Sigmoid colon (tissue), 4 donors: ENCODE results near the gene DEF6.

Experiments
- CTCF ChIP-seq, 4 experiments: fragments of 450-650 bp in 3 of 4; fragments of 200-600 bp in 1 of 4; IDR thresholded peaks; one replicate each; pipeline ENCODE4 v1.5.1; 2016 to 2019; ENCODE audit warnings: antibody characterized with exemption in 4 of 4, mild to moderate bottlenecking in 3 of 4, moderate library complexity in 2 of 4
- EP300 ChIP-seq, 4 donors: sonication (generic); formaldehyde crosslinking; IDR thresholded peaks; one replicate each; pipeline ENCODE4 v1.6.1; 2017; ENCODE audit warnings: antibody characterized with exemption in 4 of 4
- POLR2A ChIP-seq, 2 donors: fragments of 450-650 bp; IDR thresholded peaks; one replicate each; pipeline ENCODE4 v1.6.1; 2016; ENCODE audit warnings: antibody characterized with exemption in 2 of 2, mild to moderate bottlenecking in 2 of 2, moderate library complexity in 2 of 2

- TF ChIP-seq CTCF (IDR thresholded peaks at IDR 0.05): no peak
- TF ChIP-seq POLR2A (IDR thresholded peaks at IDR 0.05): no peak
- no peak for TF ChIP-seq EP300 (IDR thresholded peaks at IDR 0.05)
Observed at GRCh38 chr6:35305117-35305516, 7.5 kb downstream of the DEF6 start.
